Tibial nerve (tissue), 4 donors: ENCODE data around the gene FBL.
"Not testable (repeated sequence)": the region's sequence is repeated elsewhere in the genome, so short reads cannot be mapped to it uniquely, and the experiment has no call there.

ENCODE experiments used
- CTCF ChIP-seq, 5 experiments: fragments of 200-600 bp in 3 of 5; fragments of 450-650 bp in 2 of 5; sonication (generic) in 3 of 5; IDR thresholded peaks; one replicate each; pipeline ENCODE4 v1.5.1; 2016 to 2019; ENCODE audit warnings: antibody characterized with exemption in 5 of 5, mild to moderate bottlenecking in 3 of 5, moderate library complexity in 2 of 5
- EP300 ChIP-seq, 2 donors: sonication (generic); formaldehyde crosslinking; IDR thresholded peaks; one replicate each; pipeline ENCODE4 v1.6.1; 2017; ENCODE audit warnings: antibody characterized with exemption in 2 of 2, mild to moderate bottlenecking in 1 of 2
- POLR2A ChIP-seq, 2 donors: fragments of 450-650 bp; IDR thresholded peaks; one replicate each; pipeline ENCODE4 v1.6.1; 2017; ENCODE audit warnings: antibody characterized with exemption in 2 of 2, mild to moderate bottlenecking in 2 of 2, moderate library complexity in 2 of 2

GRCh38 chr19:39877982-39878381 is 31.8 kb upstream of the FBL start:
- not testable (repeated sequence) for TF ChIP-seq CTCF, POLR2A, EP300 (IDR thresholded peaks at IDR 0.05)
